ENCODE measurements around the gene IGF2BP2.
"Not testable (repeated sequence)": the region's sequence is repeated elsewhere in the genome, so short reads cannot be mapped to it uniquely, and the experiment has no call there.

The IGF2BP2 gene

GRCh38 chr3:185859294-185859972 lies 34.6 kb upstream of the IGF2BP2 start:
- H3K36me3 ChIP-seq (replicated peaks; ENCODE audit: low read depth, low read length): no peaks in the 10 kb centered on the region
- TF ChIP-seq, protein P1, sequence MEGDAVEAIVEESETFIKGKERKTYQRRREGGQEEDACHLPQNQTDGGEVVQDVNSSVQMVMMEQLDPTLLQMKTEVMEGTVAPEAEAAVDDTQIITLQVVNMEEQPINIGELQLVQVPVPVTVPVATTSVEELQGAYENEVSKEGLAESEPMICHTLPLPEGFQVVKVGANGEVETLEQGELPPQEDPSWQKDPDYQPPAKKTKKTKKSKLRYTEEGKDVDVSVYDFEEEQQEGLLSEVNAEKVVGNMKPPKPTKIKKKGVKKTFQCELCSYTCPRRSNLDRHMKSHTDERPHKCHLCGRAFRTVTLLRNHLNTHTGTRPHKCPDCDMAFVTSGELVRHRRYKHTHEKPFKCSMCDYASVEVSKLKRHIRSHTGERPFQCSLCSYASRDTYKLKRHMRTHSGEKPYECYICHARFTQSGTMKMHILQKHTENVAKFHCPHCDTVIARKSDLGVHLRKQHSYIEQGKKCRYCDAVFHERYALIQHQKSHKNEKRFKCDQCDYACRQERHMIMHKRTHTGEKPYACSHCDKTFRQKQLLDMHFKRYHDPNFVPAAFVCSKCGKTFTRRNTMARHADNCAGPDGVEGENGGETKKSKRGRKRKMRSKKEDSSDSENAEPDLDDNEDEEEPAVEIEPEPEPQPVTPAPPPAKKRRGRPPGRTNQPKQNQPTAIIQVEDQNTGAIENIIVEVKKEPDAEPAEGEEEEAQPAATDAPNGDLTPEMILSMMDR (IDR thresholded peaks at IDR 0.05; ENCODE audit: low read depth, low read length): no peak
- H2AFZ ChIP-seq (ENCODE audit: low read depth, low read length): no peak overlapping the region
- no peaks in the 10 kb centered on the region for H3K79me2 ChIP-seq (ENCODE audit: low read length)
- H3K9me3 ChIP-seq (ENCODE audit: insufficient read depth, low read length): no peaks in the 10 kb centered on the region
- no peak overlapping the region for H3K4me3 ChIP-seq (ENCODE audit: low read length)
- H3K9ac ChIP-seq (ENCODE audit: low read length): no peak overlapping the region
- H3K27me3 ChIP-seq (ENCODE audit: low read depth, low read length): no peaks in the 10 kb centered on the region
- no peak overlapping the region for H3K4me2 ChIP-seq (ENCODE audit: low read length)
- no peak overlapping the region for H3K27ac ChIP-seq (ENCODE audit: low read length)
- no peaks in the 10 kb centered on the region for H4K20me1 ChIP-seq (ENCODE audit: insufficient read depth, low read length)
- H3K4me1 ChIP-seq (ENCODE audit: low read length): no peaks in the 10 kb centered on the region

- no peaks in the 10 kb centered on the region for H4K20me1 ChIP-seq (ENCODE audit: insufficient read depth, low read length)
- no peak for TF ChIP-seq EZH2phosphoT487 (IDR thresholded peaks at IDR 0.05; ENCODE audit: low read depth)
- TF ChIP-seq, protein P1 (IDR thresholded peaks at IDR 0.05; ENCODE audit: low read depth, low read length): no peak
- no peaks in the 10 kb centered on the region for H3K9me3 ChIP-seq (ENCODE audit: insufficient read depth, low read length)
- H3K4me1 ChIP-seq (ENCODE audit: low read length): no peaks in the 10 kb centered on the region
- H3K27ac ChIP-seq (ENCODE audit: low read length): no peak overlapping the region
- no peaks in the 10 kb centered on the region for H3K36me3 ChIP-seq (replicated peaks; ENCODE audit: low read depth, low read length)
- no peaks in the 10 kb centered on the region for H3K27me3 ChIP-seq (ENCODE audit: low read depth, low read length)
- H3K79me2 ChIP-seq (ENCODE audit: low read length): no peaks in the 10 kb centered on the region
- H3K9ac ChIP-seq (ENCODE audit: low read length): no peak overlapping the region
- no peak overlapping the region for H3K4me3 ChIP-seq (ENCODE audit: low read length)
- no peak overlapping the region for H2AFZ ChIP-seq (ENCODE audit: low read depth, low read length)
- no peak overlapping the region for H3K4me2 ChIP-seq (ENCODE audit: low read length)
Measured at GRCh38 chr3:185858502-185859225, 33.8 kb upstream of the IGF2BP2 start.

- Histone ChIP-seq H3K9me3 (ENCODE audit: insufficient read depth, low read length) (no peaks in the 10 kb centered on the region), H3K9ac (ENCODE audit: low read length) (no peak overlapping the region), H3K4me3 (ENCODE audit: low read length) (no peak overlapping the region), H3K79me2 (ENCODE audit: low read length) (no peaks in the 10 kb centered on the region), H3K27me3 (ENCODE audit: low read depth, low read length) (no peaks in the 10 kb centered on the region), H4K20me1 (ENCODE audit: insufficient read depth, low read length) (no peaks in the 10 kb centered on the region), H3K4me2 (ENCODE audit: low read length) (no peak overlapping the region), H3K4me1 (ENCODE audit: low read length) (no peaks in the 10 kb centered on the region), H3K36me3 (replicated peaks; ENCODE audit: low read depth, low read length) (no peaks in the 10 kb centered on the region), H3K27ac (ENCODE audit: low read length) (no peak overlapping the region), H2AFZ (ENCODE audit: low read depth, low read length) (no peak overlapping the region)
- TF ChIP-seq EZH2phosphoT487 (IDR thresholded peaks at IDR 0.05; ENCODE audit: low read depth): no peak
- TF ChIP-seq, protein P1 (IDR thresholded peaks at IDR 0.05; ENCODE audit: low read depth, low read length): no peak
Measured at GRCh38 chr3:185857208-185857607, 32.4 kb upstream of the IGF2BP2 start.

DNA sequence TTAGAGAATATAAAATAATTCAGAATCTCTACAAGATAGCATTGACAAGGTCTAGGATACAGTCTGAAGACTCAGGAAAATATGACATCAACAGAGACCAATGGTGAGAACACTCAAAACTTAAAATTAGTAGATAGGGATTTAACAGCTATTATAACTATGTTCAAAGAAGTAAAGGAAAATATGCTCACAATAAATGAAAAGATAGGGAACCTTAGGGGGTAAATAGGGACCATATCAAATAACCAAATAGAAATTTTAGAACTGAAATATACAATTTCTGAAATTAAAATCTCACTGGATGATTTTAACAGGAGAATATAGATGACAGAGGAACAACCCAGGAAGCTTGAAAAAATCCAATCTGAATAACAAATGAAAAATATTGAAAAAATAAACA lies 31.8 kb upstream of the IGF2BP2 start:
- no peaks in the 10 kb centered on the region for H3K79me2 ChIP-seq (ENCODE audit: low read length)
- no peak overlapping the region for H3K9ac ChIP-seq (ENCODE audit: low read length)
- H3K4me3 ChIP-seq (ENCODE audit: low read length): no peak overlapping the region
- H3K36me3 ChIP-seq (replicated peaks; ENCODE audit: low read depth, low read length): no peaks in the 10 kb centered on the region
- H3K4me2 ChIP-seq (ENCODE audit: low read length): no peak overlapping the region
- no peak overlapping the region for H2AFZ ChIP-seq (ENCODE audit: low read depth, low read length)
- no peaks in the 10 kb centered on the region for H3K27me3 ChIP-seq (ENCODE audit: low read depth, low read length)
- TF ChIP-seq, protein P1 (IDR thresholded peaks at IDR 0.05; ENCODE audit: low read depth, low read length): no peak
- no peak for TF ChIP-seq EZH2phosphoT487 (IDR thresholded peaks at IDR 0.05; ENCODE audit: low read depth)
- no peaks in the 10 kb centered on the region for H3K9me3 ChIP-seq (ENCODE audit: insufficient read depth, low read length)
- no peaks in the 10 kb centered on the region for H3K4me1 ChIP-seq (ENCODE audit: low read length)
- H4K20me1 ChIP-seq (ENCODE audit: insufficient read depth, low read length): no peaks in the 10 kb centered on the region
- no peak overlapping the region for H3K27ac ChIP-seq (ENCODE audit: low read length)

- H3K27ac ChIP-seq (ENCODE audit: low read length); H4K20me1 ChIP-seq (ENCODE audit: insufficient read depth, low read length); H3K79me2 ChIP-seq (ENCODE audit: low read length); H3K9me3 ChIP-seq (ENCODE audit: insufficient read depth, low read length); H3K36me3 ChIP-seq (replicated peaks; ENCODE audit: low read depth, low read length); H2AFZ ChIP-seq (ENCODE audit: low read depth, low read length); H3K4me1 ChIP-seq (ENCODE audit: low read length); H3K9ac ChIP-seq (ENCODE audit: low read length); H3K4me3 ChIP-seq (ENCODE audit: low read length); H3K27me3 ChIP-seq (ENCODE audit: low read depth, low read length); H3K4me2 ChIP-seq (ENCODE audit: low read length): not testable (repeated sequence)
Measured at GRCh38 chr3:185853771-185854170, 28.9 kb upstream of the IGF2BP2 start.

Data from OCI-LY3 (cell line).